ENCODE measurements around the gene SERAC1.
"Not testable (repeated sequence)": the region's sequence is repeated elsewhere in the genome, so short reads cannot be mapped to it uniquely, and the experiment has no call there.

Gene SERAC1

DNA sequence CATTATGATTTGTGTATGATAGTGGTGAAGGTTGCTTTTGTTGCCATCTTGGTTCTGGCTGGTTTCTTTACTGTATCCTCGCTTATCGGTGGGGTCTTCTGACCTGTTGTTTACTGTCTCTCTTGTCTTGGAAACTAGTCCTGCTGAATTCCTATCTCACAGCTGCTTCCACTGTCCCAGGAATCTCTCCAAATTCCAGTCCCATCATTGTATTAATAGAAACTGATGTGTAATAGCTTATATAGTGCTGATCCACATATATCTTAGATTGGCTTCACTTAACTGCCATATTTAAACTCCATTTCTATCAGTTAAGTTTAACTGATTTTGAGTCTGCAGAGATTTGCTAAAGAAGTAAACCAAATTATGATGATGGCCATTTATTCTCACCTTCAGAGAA, 6.0 kb upstream of the SERAC1 start:
- no peak for DNase-seq (ENCODE audit: low read depth)

DNA sequence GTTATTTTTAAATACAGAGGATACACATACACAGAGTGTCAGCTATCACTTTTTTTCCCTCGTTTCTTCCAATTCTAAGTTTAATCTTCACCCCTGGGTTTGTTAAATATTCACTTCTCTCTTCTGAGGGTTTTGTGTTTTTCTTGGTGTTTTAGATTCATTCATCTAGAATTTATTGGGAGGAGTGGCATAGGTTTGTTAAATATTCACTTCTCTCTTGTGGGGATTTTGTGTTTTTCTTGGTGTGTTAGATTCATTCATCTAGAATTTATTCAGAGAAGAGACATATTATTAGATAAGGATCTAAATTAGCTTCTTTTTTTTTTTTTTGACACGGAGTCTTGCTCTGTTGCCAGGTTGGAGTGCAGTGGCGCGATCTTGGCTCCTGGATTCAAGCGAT, 3.9 kb upstream of the SERAC1 start:
- DNase-seq (ENCODE audit: low read depth): no peak

DNA sequence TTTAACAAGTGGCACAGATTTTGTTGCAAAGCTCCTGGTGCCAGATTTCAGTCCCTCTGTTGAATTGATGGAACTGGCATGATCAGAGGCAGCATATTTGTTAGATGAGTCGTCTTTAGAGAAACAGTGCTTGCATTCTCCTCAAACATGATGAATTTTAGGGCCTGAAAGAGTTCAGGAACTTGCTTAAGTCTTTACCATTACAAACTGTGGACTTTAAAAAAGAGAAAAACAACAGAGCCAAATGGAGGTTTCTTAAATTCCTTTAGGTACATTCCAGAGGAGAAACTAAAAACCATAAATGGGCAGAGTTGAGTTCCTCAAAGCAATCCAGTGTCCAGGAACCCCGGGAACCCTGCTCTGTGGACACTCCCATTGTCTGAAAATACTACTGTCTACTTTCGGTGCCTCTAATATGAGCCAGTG, 2.6 kb upstream of the SERAC1 start:
- peak; percentile 91 for DNase-seq (ENCODE audit: low read depth)

DNA sequence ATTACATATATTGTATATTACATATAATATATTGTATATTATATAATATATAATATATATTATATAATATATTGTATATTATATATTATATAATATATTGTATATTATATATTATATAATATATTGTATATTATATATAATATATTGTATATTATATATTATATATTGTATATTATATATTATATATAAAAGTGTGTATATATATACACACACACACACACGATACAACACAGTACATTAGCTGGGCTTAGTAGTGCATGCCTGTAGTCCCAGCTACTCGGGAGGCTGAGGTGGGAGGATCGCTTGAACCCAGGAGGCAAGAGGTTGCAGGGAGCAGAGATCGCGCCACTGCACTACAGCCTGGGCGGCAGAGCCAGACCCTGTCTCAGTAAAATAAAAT, 1.6 kb upstream of the SERAC1 start:
- DNase-seq (ENCODE audit: low read depth): not testable (repeated sequence)

DNA sequence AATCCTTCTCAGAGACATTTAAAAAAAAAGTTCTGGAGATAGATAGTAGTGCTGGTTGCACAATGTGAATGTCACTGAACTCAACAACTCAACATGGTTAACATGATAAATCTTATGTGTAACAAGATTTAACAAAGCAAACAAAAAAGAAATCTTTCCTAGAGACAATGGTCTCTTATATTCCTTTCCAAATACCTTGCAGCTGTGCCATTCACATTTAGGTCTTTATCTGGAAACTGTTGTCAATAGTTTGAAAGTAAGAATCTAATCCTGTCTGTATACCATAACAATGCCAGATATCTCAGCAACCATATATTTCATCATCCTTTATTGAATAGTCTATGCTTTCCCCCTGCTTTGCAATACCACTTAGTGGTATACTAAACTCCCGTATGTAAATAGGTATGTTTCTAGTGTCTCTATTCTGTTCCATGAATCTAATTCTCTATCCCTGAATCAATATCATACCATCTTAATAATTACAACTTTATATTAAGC, 2.1 kb downstream of the SERAC1 start:
- no peak for DNase-seq (ENCODE audit: low read depth)

DNA sequence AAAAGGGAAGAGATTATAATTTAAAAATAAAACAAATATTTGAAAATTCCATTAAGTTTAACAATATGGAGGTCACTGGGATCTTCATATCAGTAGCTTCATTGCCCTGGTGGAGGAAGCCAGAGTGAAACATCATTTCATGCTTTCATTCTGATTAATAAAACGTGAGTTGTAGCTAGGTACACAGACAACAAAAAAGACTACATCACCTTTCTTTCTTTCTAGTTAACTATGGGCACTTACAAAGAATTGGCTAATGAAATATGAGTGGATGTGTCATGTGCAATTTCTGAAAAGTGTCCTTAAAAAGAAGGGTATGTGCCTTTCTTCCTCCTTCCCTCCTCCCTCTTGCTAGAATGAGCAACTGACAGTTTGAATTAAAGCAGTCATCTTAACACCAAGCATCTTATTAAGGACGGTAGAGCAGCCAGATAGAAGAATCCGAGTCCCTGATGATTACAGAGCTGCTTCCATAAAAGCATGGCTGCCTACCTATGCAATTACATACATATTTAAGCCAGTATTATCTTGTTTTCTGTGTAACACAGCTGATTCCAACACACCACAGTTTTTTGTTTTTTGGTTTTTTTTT, 3.4 kb downstream of the SERAC1 start:
- no peak for DNase-seq (ENCODE audit: low read depth)

DNA sequence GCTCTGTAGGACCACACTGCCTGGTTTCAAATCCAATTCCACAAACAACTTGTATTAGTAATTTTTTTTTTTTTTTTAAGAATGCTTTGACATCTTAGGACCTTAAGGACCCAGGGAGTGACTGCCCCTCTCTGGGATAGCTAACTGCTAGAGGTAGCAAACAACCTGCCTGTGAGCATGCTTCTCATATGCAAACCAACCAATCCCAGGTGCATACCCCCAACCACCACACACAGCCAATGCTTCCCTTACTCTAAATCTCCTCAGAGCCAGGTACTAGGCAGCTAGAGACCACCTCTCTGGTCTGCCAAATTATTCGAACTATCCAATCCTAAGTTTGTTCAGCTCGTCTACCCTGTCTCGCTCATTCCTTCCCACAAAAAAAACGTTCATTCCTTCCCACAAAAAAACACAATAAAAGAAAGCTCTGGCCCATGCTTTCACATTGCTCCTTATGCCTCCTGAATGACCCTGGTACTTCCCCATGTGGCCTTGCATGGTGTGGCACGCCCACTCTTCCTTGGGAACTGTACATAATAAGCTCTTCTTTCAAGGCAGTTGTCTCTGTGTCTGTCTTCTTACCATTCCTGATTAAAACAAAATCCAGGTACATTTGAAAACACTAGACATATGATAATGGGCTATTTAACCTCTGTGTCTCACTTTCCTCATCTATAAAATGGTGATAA, 6.4 kb downstream of the SERAC1 start:
- DNase-seq (ENCODE audit: low read depth): no peak

DNA sequence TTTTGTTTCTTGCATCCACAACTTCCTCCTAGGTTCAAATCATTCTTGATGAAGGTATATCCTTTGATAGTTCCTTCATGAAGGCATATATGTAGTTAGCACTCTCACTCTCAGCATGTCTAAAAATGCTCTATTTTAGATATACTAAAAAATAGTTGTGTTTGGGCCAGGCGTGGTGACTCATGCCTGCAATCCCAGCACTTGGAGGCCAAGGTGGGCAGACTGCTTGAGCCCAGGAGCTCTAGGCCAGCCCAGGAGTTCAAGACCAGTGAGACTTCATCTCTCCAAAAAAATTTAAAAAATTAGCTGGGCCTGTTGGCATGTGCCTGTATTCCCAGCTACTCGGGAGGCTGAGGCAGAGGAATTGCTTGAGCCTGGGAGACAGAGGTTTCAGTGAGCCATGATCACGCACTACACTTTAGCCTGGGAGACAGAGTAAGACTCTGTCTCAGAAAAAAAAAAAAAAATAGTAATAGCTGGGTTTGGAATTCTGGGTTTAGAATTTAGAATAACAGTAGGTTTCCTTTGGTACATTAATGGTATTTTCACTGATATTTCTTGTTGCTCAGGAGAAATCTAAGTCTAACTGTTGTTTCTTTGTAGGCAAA, 7.0 kb downstream of the SERAC1 start:
- DNase-seq (ENCODE audit: low read depth): peak; percentile 43

DNA sequence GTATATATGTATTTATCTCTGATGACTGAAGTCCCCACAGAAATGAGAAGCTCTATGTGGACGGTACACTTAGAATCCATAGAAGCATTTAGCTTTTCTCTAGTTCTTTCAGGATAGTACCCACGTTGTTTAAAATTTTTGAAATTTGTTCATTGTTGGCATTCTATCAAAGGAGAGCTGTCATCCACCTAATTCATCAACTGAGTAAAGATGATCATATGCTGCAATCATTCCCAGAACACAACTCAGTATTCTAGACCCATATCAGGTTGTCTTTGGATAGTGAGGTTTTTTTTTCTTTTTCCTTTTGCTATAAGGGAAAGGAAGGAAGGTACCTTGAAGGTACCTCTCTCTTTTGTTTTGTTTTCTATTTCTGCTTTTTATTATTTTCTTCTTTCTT, 9.3 kb downstream of the SERAC1 start:
- DNase-seq (ENCODE audit: low read depth): peak; percentile 38

DNA sequence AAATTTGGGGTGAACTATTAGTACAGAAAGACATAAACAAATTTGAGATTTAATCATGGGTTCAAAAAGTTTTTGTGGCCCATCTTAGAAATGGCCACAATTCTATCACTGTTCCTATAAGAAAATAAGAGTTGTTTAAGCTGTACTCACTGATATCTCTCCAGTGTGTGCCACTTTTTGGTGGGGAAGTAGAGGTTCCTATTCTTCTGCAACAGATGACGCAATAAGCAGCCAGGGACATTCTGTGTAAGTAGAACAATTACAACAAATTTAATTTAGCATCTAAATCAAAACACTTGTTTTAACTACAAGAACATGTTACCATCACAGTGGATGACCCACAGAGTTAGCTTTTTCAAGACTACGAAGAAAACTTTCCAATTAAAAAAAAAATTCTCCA, 9.9 kb downstream of the SERAC1 start:
- no peak for DNase-seq (ENCODE audit: low read depth)

DNA sequence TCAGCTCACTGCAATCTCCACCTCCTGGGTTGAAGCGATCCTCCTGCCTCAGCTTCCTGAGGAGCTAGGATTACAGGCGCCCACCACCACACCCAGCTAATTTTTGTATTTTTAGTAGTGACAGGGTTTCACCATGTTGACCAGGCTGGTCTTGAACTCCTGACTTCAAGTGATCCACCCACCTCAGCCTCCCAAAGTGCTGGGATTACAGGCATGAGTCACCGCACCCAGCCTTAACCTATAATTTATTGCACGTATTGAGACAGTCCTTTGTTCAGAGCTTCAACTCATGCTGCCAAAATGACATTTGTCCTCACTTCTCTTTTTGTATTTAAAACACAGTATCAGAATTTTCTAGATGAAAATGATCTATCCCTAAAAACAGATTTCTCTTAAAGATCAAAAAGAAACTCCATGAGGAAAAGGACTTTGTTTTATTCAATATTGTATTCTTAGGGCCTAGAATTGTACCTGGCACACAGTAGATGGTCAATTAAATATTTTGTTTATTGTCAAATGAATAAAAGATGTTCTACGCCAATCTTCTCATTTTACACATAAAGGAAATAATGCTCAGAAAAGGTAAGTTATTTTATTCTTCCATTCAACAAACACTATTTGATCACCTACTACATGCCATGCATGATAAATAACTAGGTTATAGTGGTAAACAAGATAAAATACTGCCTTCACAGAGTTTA, 10.8 kb downstream of the SERAC1 start:
- DNase-seq (ENCODE audit: low read depth): no peak

DNA sequence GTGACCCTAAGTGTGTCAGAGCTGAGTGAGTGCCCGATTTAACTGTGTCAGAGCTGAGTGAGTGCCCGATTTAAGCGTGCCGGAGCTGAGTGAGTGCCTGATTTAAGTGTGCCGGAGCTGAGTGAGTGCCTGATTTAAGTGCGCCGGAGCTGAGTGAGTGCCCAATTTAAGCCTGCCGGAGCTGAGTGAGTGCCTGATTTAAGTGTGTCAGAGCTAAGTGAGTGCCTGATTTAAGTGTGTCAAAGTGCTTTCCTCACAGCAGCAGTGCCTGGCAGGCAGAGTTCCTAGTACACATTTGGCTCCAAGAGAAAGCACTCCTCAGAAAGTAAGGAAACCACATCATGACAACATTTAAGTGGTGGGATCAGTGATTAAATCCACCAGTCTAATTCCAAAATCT, 13.2 kb downstream of the SERAC1 start:
- DNase-seq (ENCODE audit: low read depth): no peak

DNA sequence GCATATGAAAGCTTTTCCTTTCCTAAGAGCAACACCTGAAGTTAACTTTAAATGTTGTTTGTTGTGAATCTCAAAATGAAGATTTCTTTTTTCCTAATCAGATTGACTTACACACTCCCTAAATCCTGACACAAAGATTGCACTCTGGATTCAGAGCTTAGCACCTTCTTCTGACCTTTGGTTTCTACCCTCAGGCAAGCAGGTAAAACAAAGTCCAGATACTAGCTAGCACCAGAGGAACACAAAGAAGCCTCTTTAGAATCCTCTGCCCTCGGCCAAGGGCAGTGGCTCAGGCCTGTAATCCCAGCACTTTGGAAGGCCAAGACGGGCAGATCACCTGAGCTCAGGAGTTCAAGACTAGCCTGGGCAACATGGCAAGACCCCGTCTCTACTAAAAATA, 14.5 kb downstream of the SERAC1 start:
- DNase-seq (ENCODE audit: low read depth): no peak

DNA sequence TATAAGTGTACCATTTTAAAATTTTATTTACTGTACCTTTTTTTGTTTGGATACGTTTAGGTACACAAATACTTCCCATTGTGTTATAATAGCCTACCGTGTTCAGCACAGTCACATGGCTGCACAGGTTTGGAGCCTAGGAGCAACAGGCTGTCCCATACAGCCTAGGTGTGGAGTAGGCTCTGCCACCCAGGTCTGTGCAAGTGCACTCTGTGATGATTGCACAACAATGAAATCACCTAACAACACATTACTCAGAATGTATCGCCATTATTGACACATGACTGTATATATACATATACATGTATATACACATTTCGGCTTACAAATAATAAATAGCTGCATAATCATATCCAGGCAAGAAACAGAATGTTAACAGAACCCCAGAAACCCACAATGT, 15.4 kb downstream of the SERAC1 start:
- DNase-seq (ENCODE audit: low read depth): no peak

DNA sequence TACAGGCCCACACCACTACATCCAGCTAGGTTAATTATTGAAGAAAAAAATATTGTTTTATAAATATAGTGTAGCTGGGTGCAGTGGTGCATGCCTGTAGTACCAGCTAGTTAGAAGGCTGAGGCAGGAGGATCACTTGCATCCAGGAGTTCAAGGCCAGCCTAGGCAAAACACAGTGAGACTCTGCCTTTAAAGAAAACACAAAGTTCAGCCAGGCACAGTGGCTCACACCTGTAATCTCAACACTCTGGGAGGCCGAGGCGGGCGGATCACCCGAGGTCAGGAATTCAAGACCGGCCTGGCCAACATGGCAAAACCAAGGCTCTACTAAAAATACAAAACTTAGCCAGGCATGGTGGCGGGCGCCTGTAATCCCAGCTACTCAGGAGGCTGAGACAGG, 16.0 kb downstream of the SERAC1 start:
- not testable (repeated sequence) for DNase-seq (ENCODE audit: low read depth)

DNA sequence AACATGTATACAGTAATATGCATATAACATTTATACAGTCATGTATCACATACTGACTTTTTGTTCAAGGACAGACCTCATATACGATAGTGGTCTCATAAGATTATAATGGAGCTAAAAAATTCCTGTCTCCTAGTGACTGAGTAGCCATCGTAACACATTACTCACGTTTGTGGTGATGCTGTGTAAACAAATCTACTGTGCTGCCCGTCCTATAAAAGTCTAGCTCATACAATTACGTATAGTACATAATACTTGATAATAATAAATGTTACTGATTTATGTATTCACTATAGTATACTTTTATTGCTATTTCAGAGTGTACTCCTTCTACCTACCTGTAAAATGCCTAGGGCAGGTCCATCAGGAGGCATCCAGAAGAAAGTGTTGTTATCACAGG, 17.4 kb downstream of the SERAC1 start:
- peak; percentile 72 for DNase-seq (ENCODE audit: low read depth)

DNA sequence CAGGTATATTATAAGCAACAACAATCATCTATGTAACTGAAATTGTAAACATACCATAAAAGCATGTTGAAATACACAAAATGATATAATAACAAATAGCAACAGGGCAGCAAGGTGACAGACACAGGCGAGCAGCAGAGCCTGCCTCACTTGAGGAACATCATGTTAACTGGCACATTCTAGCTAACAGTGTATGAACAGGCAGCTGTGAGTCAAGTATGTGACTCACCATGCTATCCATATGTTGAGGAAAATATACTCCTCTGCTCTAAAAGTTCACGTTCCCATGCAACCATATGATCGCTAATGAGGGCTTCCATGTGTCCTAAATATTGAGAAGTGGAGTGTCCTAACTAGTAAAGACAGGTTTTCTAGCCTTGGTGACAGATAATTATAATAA, 18.4 kb downstream of the SERAC1 start:
- peak; percentile 61 for DNase-seq (ENCODE audit: low read depth)

DNA sequence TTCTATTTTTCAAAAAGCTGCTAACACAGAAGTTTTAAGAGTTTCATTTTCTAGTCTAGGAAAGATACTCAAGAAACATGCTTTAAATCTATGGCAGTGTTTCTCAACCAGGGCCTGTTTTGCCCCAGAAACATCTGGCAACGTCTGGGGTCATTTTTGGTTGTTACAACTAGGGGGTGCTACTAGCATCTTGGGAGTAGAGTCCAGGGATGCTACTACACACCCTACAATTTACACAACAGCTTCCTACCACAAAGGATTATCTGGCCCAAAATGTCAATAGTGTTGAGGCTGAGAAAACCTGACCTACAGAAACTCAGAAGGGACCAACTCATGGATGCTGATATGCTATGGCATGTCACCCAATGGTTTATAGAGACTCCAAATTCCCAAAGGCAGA, 24.4 kb downstream of the SERAC1 start:
- peak; percentile 55 for DNase-seq (ENCODE audit: low read depth)

DNA sequence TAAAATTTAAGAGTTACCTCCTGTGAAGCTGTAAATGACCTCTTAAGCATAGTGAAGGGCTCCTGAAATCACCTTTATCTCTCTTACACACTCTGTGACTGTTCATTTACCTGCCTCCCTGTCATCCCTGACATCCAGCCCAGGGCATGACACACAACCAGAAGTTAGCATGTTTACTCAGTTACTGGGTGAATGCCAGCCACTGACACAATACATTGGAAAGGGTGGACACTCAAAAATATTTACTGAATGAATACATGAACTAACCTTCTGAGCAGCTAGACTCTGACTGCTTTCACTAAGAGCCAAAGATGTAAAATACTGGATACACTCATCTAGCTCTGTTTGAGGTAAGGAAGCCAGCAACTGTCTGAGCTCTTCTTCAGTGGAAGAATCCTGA, 25.3 kb downstream of the SERAC1 start:
- DNase-seq (ENCODE audit: low read depth): peak; percentile 48

DNA sequence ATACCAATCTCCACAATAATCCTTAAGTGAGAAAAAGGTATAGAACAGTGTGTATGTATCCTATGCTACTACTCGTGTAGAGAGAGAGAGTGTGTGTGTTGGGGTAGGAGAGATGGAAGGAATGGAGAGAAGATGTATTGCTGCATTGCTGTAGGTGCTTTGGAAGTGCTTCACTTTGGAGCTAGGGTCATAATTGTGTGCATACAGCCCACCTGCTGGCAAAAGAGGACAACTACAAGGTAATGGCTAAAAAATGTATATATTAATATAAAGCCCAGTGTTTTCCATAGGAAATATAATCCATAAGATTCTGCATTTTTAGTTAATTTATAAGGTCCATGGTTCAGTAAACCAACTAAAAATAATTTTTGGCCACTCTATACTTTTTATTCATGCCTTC, 36.1 kb downstream of the SERAC1 start:
- DNase-seq (ENCODE audit: low read depth): peak; percentile 29

DNA sequence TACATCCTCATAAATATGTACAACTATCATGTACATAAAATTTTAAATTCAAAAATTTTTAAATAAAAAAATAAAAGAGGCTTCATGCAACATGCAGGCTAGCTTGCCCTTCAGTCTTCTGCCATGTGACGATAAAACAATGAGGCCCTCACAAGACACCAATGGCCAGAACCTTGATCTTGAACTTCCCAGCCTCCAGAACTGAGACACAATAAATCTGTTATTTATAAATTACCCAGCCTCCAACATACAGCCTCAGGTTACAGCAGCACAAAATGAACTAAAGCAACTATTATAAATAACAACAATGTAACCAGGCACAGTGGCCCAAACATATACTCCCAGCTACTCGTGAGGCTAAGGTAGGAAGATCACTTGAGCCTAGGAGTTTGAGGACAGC, 42.8 kb downstream of the SERAC1 start:
- no peak for DNase-seq (ENCODE audit: low read depth)

DNA sequence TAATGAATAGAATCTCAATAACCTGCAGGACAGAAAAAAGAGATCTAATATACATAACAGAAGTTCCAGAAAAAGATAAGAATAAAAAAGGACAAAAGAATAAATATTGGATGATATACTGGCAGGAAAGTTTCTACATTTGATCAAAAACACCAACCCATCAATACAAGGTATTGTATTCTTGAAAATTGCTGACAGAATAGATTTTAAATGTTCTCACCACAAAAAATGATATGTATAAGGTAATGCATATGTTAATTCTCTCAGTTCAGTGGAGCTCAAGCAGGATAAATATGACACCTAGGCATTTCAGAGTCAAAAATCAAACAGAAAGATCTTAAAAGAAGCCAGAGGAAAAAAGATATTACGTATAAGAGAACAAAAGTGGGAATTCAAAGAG, 43.8 kb downstream of the SERAC1 start:
- DNase-seq (ENCODE audit: low read depth): no peak

DNA sequence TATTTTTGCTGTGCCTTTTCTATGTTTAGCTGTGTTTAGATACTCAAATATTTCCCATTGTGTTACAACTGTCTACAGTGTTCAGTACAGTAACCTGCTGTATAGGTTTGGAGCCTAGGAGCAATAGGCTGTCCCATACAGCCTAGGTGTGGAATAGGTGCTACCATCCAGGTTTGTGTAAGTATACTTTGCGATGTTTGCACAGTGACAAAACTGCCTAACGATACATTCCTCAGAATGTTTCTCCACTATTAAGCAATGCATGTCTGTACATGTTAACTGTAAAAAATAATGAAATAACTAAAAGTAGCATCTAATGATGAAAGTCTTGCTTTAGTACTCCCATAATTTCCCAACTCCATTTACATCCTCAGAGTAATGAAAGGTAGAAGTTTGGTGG, 46.0 kb downstream of the SERAC1 start:
- DNase-seq (ENCODE audit: low read depth): no peak
